PC-3 (cell line): ENCODE results near the gene TMSB4X.

Source experiments
- EZH2 ChIP-seq: fragments of 300-600 bp; sonication (generic); IDR thresholded peaks from one replicate; pipeline ENCODE4 v1.6.1; 2017; ENCODE audit warnings: antibody characterized with exemption, mild to moderate bottlenecking, low read length; ENCODE audit not compliant: unreplicated experiment
- EZH2phosphoT487 ChIP-seq: fragments of 300-600 bp; sonication (generic); IDR thresholded peaks from 2 replicates; pipeline ENCODE4 v1.6.1; 2018; ENCODE audit warnings: mild to moderate bottlenecking, antibody characterized with exemption, low read length, borderline replicate concordance
- TF ChIP-seq, protein P1 (sequence below): fragments of 300-600 bp; sonication (generic); conservative IDR thresholded peaks from 2 replicates; pipeline ENCODE4 v1.5.1; 2017; ENCODE audit warnings: antibody characterized with exemption, low read depth, mild to moderate bottlenecking, low read length

- TF ChIP-seq, protein P1, sequence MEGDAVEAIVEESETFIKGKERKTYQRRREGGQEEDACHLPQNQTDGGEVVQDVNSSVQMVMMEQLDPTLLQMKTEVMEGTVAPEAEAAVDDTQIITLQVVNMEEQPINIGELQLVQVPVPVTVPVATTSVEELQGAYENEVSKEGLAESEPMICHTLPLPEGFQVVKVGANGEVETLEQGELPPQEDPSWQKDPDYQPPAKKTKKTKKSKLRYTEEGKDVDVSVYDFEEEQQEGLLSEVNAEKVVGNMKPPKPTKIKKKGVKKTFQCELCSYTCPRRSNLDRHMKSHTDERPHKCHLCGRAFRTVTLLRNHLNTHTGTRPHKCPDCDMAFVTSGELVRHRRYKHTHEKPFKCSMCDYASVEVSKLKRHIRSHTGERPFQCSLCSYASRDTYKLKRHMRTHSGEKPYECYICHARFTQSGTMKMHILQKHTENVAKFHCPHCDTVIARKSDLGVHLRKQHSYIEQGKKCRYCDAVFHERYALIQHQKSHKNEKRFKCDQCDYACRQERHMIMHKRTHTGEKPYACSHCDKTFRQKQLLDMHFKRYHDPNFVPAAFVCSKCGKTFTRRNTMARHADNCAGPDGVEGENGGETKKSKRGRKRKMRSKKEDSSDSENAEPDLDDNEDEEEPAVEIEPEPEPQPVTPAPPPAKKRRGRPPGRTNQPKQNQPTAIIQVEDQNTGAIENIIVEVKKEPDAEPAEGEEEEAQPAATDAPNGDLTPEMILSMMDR: no peak
- TF ChIP-seq EZH2phosphoT487 (no peak), EZH2 (no peak)
Observed at GRCh38 chrX:12967711-12968465, 7.0 kb upstream of the TMSB4X start.
